Measurements from ENCODE around the gene SLC39A9.
"Not testable (repeated sequence)": the region's sequence is repeated elsewhere in the genome, so short reads cannot be mapped to it uniquely, and the experiment has no call there.

SLC39A9 gene

GRCh38 chr14:69473946-69474345 is 75.5 kb downstream of the SLC39A9 start:
- TF ChIP-seq, protein P1, sequence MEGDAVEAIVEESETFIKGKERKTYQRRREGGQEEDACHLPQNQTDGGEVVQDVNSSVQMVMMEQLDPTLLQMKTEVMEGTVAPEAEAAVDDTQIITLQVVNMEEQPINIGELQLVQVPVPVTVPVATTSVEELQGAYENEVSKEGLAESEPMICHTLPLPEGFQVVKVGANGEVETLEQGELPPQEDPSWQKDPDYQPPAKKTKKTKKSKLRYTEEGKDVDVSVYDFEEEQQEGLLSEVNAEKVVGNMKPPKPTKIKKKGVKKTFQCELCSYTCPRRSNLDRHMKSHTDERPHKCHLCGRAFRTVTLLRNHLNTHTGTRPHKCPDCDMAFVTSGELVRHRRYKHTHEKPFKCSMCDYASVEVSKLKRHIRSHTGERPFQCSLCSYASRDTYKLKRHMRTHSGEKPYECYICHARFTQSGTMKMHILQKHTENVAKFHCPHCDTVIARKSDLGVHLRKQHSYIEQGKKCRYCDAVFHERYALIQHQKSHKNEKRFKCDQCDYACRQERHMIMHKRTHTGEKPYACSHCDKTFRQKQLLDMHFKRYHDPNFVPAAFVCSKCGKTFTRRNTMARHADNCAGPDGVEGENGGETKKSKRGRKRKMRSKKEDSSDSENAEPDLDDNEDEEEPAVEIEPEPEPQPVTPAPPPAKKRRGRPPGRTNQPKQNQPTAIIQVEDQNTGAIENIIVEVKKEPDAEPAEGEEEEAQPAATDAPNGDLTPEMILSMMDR (IDR thresholded peaks at IDR 0.05; ENCODE audit: low read depth, low read length) = no peak
- no peak overlapping the region for H3K4me3 ChIP-seq (ENCODE audit: low read depth, low read length)

- H3K4me3 ChIP-seq (ENCODE audit: low read depth, low read length) = no peak overlapping the region
- TF ChIP-seq, protein P1 (IDR thresholded peaks at IDR 0.05; ENCODE audit: low read depth, low read length) = 0 out of 2 replicates have a peak, but pooled peaks have one; percentile 26
Measured at GRCh38 chr14:69475194-69475818, 76.8 kb downstream of the SLC39A9 start.

DNA sequence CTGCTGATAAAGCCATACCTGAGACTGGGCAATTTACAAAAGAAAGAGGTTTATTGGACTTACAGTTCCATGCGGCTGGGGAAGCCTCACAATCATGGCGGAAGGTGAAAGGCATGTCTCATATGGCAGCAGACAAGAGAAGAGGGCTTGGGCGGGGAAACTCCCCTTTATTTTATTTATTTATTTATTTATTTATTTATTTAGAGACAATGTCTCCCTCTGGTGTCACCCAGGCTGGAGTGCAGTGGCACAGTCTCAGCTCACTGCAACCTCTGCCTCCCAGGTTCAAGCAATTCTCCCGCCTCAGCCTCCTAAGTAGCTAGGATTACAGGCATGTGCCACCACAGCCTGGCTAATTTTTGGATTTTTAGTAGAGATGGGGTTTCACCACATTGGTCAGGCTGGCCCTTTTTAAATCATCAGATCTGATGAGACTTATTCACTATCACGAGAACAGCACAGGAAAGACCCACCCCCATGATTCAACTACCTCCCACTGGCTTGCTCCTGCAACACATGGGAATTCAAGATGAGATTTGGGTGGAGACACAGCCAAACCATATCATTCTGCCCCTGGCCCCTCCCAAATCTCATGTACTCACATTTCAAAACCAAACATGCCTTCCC is 78.4 kb downstream of the SLC39A9 start:
- H3K4me3 ChIP-seq (ENCODE audit: low read depth, low read length) = not testable (repeated sequence)

GRCh38 chr14:69478055-69478454 is 79.6 kb downstream of the SLC39A9 start:
- not testable (repeated sequence) for H3K4me3 ChIP-seq (ENCODE audit: low read depth, low read length)

DNA sequence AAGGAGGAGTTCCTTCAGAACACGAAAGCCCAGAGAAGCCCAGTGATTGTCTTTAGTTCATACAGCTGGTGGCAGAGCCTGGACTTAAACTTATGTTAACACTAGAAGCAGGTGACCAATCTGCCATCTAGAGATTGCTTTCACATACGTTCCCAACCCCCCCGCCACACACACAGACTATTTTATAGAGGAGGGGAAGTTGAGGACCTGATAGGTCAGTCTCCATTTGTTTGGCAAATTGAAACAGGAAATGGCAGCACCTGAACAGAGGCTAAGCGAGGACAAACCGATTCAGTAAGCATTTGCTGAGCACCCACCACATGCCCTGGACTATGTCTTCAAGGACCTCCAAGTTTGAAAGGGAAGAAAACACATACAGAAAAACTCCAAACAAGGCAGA is 81.2 kb downstream of the SLC39A9 start:
- TF ChIP-seq, protein P1 (IDR thresholded peaks at IDR 0.05; ENCODE audit: low read depth, low read length) = no peak
- no peak overlapping the region for H3K4me3 ChIP-seq (ENCODE audit: low read depth, low read length)

GRCh38 chr14:69480136-69480535 is 81.6 kb downstream of the SLC39A9 start:
- TF ChIP-seq, protein P1 (IDR thresholded peaks at IDR 0.05; ENCODE audit: low read depth, low read length) = no peak
- no peak overlapping the region for H3K4me3 ChIP-seq (ENCODE audit: low read depth, low read length)

DNA sequence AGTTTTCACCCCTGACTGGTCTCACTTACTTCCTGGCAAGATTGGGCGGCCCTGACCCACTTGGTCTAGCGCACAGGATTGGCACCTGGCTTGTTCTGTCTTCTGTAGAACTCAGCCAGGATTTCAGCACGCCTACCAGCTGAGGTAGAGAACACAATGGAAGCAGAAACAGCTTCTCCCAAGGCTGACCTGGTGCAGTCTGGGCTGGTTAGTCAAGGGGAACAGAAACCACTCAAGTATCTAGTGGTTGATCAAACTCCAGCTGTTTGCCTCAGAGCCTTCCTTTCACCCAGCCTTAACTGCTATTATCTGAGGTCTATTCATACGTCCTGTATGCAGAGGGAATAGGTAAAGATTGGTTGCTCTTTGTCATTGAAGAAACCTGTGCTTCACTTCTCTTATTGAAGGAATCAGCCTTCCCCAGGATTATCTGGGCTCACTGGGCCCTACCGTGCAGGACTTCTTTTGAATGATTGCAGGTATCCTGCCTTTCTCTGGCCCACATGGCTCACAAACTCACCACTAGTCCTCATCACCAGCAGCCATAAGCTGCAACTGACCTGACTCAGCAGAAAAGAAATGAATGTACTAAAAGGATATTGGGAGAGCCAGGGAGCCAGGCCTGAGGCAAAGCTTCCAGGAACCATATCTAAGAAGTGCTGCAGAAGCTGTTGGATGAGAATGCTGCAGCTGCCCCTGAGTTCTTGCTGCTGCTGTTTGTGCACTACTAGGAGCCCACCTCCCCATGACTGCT is 83.5 kb downstream of the SLC39A9 start:
- TF ChIP-seq, protein P1 (IDR thresholded peaks at IDR 0.05; ENCODE audit: low read depth, low read length) = no peak
- H3K4me3 ChIP-seq (ENCODE audit: low read depth, low read length) = no peak overlapping the region

DNA sequence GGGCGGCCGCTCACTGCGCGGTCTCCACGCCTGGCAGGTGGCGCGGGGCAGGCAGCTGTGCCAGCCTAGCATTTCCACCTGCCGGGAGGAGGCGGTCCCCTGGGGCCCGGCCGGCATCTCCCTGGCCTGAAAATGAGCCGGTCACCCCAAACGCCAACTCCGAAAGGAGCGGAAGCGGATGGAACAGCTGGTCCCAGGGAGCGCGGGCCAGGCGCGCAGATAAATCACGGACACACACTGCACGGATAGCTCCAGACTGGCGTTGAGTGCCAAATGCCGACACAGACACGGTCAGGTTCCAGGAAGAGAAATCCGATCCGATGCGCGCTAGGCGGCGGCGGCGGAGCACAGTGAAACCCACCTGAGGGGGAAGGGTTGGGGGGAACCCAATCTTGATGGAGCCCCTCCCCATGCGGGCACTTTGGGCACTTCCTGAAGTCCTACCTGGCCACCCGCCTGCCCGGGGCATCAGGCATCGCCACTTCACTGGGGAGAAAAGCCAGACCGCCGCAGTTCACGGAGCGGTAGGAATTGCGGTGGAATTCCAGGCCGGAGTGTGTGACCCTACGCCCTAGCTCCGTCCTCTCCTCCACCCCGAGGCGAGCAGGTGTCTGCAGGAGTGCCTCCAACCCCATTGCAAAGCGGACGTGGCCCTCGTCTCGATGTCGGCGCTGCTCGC is 85.4 kb downstream of the SLC39A9 start:
- no peak overlapping the region for H3K4me3 ChIP-seq (ENCODE audit: low read depth, low read length)
- TF ChIP-seq, protein P1 (IDR thresholded peaks at IDR 0.05; ENCODE audit: low read depth, low read length) = no peak

All from WI38 (cell line).